H9 (cell line): ENCODE measurements around the gene FGD5. TPM values are rescaled to one million over a fixed set of nuclear protein-coding genes. Genes with fewer than 3 reads are reported as not detected.

Experiments
- DNase-seq: peaks from one replicate; pipeline ENCODE4 v3.0.0-alpha.2; 2017
- H2AFZ ChIP-seq: one replicate; pipeline ENCODE4 v1.6.1; 2013; ENCODE audit warnings: mild to moderate bottlenecking, low read length, control low read depth, moderate library complexity
- H2AK5ac ChIP-seq: 2 replicates; pipeline ENCODE4 v1.6.1; 2013; ENCODE audit warnings: low read length, control low read depth, mixed read lengths; ENCODE audit not compliant: insufficient read length
- H2BK120ac ChIP-seq: one replicate; pipeline ENCODE4 v1.6.1; 2013; ENCODE audit warnings: low read depth, mild to moderate bottlenecking, low read length, control low read depth, inconsistent platforms; ENCODE audit not compliant: poor library complexity, severe bottlenecking
- H2BK12ac ChIP-seq: 2 replicates; pipeline ENCODE4 v1.6.1; 2013; ENCODE audit warnings: low read length, control low read depth, mixed read lengths, low read depth; ENCODE audit not compliant: insufficient read length
- H2BK15ac ChIP-seq: 2 replicates; pipeline ENCODE4 v1.6.1; 2013; ENCODE audit warnings: low read depth, low read length, control low read depth
- H2BK20ac ChIP-seq: one replicate; pipeline ENCODE4 v1.6.1; 2013; ENCODE audit warnings: low read depth, mild to moderate bottlenecking, low read length, control low read depth, inconsistent platforms; ENCODE audit not compliant: poor library complexity, severe bottlenecking
- H2BK5ac ChIP-seq: 2 replicates; pipeline ENCODE4 v1.6.1; 2013; ENCODE audit warnings: low read length, control low read depth, mixed read lengths; ENCODE audit not compliant: insufficient read length
- H3K14ac ChIP-seq: 2 replicates; pipeline ENCODE4 v1.6.1; 2013; ENCODE audit warnings: low read length, control low read depth; ENCODE audit not compliant: insufficient read depth
- H3K18ac ChIP-seq: 2 replicates; pipeline ENCODE4 v1.6.1; 2013; ENCODE audit warnings: low read depth, mild to moderate bottlenecking, mixed read lengths, low read length, control low read depth; ENCODE audit not compliant: insufficient read length
- H3K23ac ChIP-seq: 2 replicates; pipeline ENCODE4 v1.6.1; 2013; ENCODE audit warnings: low read length, control low read depth, mixed read lengths, low read depth; ENCODE audit not compliant: insufficient read length
- H3K23me2 ChIP-seq: 2 replicates; pipeline ENCODE4 v1.6.1; 2013; ENCODE audit warnings: low read depth, mild to moderate bottlenecking, mixed read lengths, low read length, control low read depth; ENCODE audit not compliant: insufficient read length, poor library complexity, severe bottlenecking
- H3K27ac ChIP-seq: 2 replicates; pipeline ENCODE4 v1.5.1; 2013; ENCODE audit warnings: low read length, control low read depth, mixed read lengths, low read depth; ENCODE audit not compliant: insufficient read length
- H3K27me3 ChIP-seq: 2 replicates; pipeline ENCODE4 v1.6.1; 2013; ENCODE audit warnings: low read length, control low read depth, inconsistent platforms; ENCODE audit not compliant: insufficient read depth
- H3K4ac ChIP-seq: 2 replicates; pipeline ENCODE4 v1.6.1; 2013; ENCODE audit warnings: low read depth, mild to moderate bottlenecking, control low read depth, inconsistent platforms, low read length, moderate library complexity
- H3K4me1 ChIP-seq: 2 replicates; pipeline ENCODE4 v1.6.1; 2013; ENCODE audit warnings: low read length, control low read depth, inconsistent platforms; ENCODE audit not compliant: insufficient read depth
- H3K4me2 ChIP-seq: 2 replicates; pipeline ENCODE4 v1.6.1; 2013; ENCODE audit warnings: low read length, control low read depth, mixed read lengths; ENCODE audit not compliant: insufficient read length, insufficient read depth
- H3K56ac ChIP-seq: 2 replicates; pipeline ENCODE4 v1.6.1; 2013; ENCODE audit warnings: low read depth, mild to moderate bottlenecking, mixed read lengths, low read length, control low read depth; ENCODE audit not compliant: insufficient read length
- H3K79me1 ChIP-seq: 2 replicates; pipeline ENCODE4 v1.6.1; 2013; ENCODE audit warnings: low read depth, mild to moderate bottlenecking, moderate library complexity, low read length, control low read depth, inconsistent platforms; ENCODE audit not compliant: insufficient read depth, poor library complexity, severe bottlenecking
- H3K79me2 ChIP-seq: 2 replicates; pipeline ENCODE4 v1.6.1; 2013; ENCODE audit warnings: low read length, control low read depth, inconsistent platforms; ENCODE audit not compliant: insufficient read depth
- H3K9ac ChIP-seq: 2 replicates; pipeline ENCODE4 v1.6.1; 2013; ENCODE audit warnings: low read length, control low read depth, mixed read lengths; ENCODE audit not compliant: insufficient read length; ENCODE audit errors: extremely low read depth
- H3K9me3 ChIP-seq: one replicate; pipeline ENCODE4 v1.6.1; 2013; ENCODE audit warnings: low read depth, low read length, inconsistent platforms; ENCODE audit not compliant: control insufficient read depth
- H3T11ph ChIP-seq: one replicate; pipeline ENCODE4 v1.6.1; 2013; ENCODE audit warnings: mild to moderate bottlenecking, low read length, control low read depth, inconsistent platforms
- H4K20me1 ChIP-seq: one replicate; pipeline ENCODE4 v1.6.1; 2013; ENCODE audit not compliant: control insufficient read depth, insufficient read length, insufficient read depth
- H4K5ac ChIP-seq: 2 replicates; pipeline ENCODE4 v1.6.1; 2013; ENCODE audit warnings: low read depth, mild to moderate bottlenecking, mixed read lengths, low read length, control low read depth; ENCODE audit not compliant: insufficient read length
- H4K8ac ChIP-seq: replicated peaks from 2 replicates; pipeline ENCODE4 v1.6.1; 2013; ENCODE audit warnings: low read length, control low read depth, mixed read lengths, low read depth; ENCODE audit not compliant: insufficient read length
- H4K91ac ChIP-seq: 2 replicates; pipeline ENCODE4 v1.6.1; 2013; ENCODE audit warnings: low read depth, mild to moderate bottlenecking, moderate library complexity, mixed read lengths, low read length, control low read depth; ENCODE audit not compliant: insufficient read length
- H3K27ac Mint-ChIP-seq, 3 experiments: 2 replicates in 2 of 3; 3 replicates in 1 of 3; pipeline ENCODE4 v1.8.0; 2020 to 2021; ENCODE audit warnings: mixed read lengths in 3 of 3, mild to moderate bottlenecking in 1 of 3, moderate library complexity in 1 of 3
- H3K27me3 Mint-ChIP-seq: 2 replicates; pipeline ENCODE4 v1.8.0; 2021; ENCODE audit warnings: low read depth, mild to moderate bottlenecking, moderate library complexity, mixed read lengths
- H3K36me3 Mint-ChIP-seq, 3 experiments: 2 replicates in 2 of 3; 3 replicates in 1 of 3; pipeline ENCODE4 v1.8.0; 2020 to 2021; ENCODE audit warnings: low read depth in 3 of 3, mixed read lengths in 3 of 3; ENCODE audit not compliant: insufficient read depth in 1 of 3
- H3K4me1 Mint-ChIP-seq, 2 experiments: 2 replicates each; pipeline ENCODE4 v1.8.0; 2020; ENCODE audit warnings: mixed read lengths in 2 of 2
- H3K4me3 Mint-ChIP-seq, 2 experiments: 2 replicates in 1 of 2; 3 replicates in 1 of 2; pipeline ENCODE4 v1.8.0; 2020 to 2021; ENCODE audit warnings: mild to moderate bottlenecking in 2 of 2, mixed read lengths in 2 of 2, moderate library complexity in 1 of 2
- H3K9me3 Mint-ChIP-seq, 2 experiments: 2 replicates in 1 of 2; 3 replicates in 1 of 2; pipeline ENCODE4 v1.8.0; 2020; ENCODE audit warnings: mild to moderate bottlenecking in 2 of 2, mixed read lengths in 2 of 2, moderate library complexity in 1 of 2
- CTCF ChIP-seq: fragments of 200-600 bp; sonication (generic); conservative IDR thresholded peaks from 3 replicates; pipeline ENCODE4 v1.8.0; 2021; ENCODE audit warnings: antibody characterized with exemption, mild to moderate bottlenecking
- WGBS: extraction: QIAGEN DNeasy Blood & Tissue Kit; methylation state at CpG from one replicate; pipeline ENCODE4 v1.1.7; 2013; ENCODE audit warnings: missing lambda C conversion rate, low lambda C conversion rate, mixed read lengths; ENCODE audit not compliant: insufficient read length; ENCODE audit errors: extremely low coverage; 5-methylcytosine and 5-hydroxymethylcytosine counted together
- total RNA-seq: library from RNA; stranded (reverse); gene quantifications from 2 replicates; pipeline ENCODE4 v1.2.1, GENCODE V29; 2021

Gene FGD5
- total RNA-seq, 1 experiment from 2014 or later: 7.8 TPM

GRCh38 chr3:14885307-14885706 is 66.5 kb downstream of the FGD5 start:
- no peak overlapping the region for H2BK120ac ChIP-seq
- H3K18ac ChIP-seq: no peak overlapping the region
- H4K91ac ChIP-seq: no peak overlapping the region
- H3K23ac ChIP-seq: no peak overlapping the region
- H3K36me3 Mint-ChIP-seq: no peaks in the 10 kb centered on the region; a peak in 1 of 7 replicates
- no peak overlapping the region for H4K5ac ChIP-seq
- no peak overlapping the region for H4K8ac ChIP-seq
- DNase-seq: no peak
- no peak overlapping the region for H2BK12ac ChIP-seq
- no peak overlapping the region for H2BK5ac ChIP-seq
- H3K27ac Mint-ChIP-seq: no peak overlapping the region
- no peaks in the 10 kb centered on the region for H3K79me1 ChIP-seq
- no peak for TF ChIP-seq CTCF
- no peak overlapping the region for H3K4me2 ChIP-seq
- H3K4me1 Mint-ChIP-seq: peaks cover 9 to 10% of the 10 kb centered on the region in 2 experiments
- H3K4me3 Mint-ChIP-seq: no peak overlapping the region
- no peak overlapping the region for H3K9ac ChIP-seq
- no peak overlapping the region for H3K56ac ChIP-seq
- H3K9me3 ChIP-seq: no peaks in the 10 kb centered on the region
- H3K27ac ChIP-seq: no peak overlapping the region
- no peaks in the 10 kb centered on the region for H3K27me3 Mint-ChIP-seq
- H3K4ac ChIP-seq: no peak overlapping the region
- H3K9me3 Mint-ChIP-seq: no peaks in the 10 kb centered on the region
- H2AK5ac ChIP-seq: no peak overlapping the region
- no peak overlapping the region for H2AFZ ChIP-seq
- H2BK15ac ChIP-seq: no peak overlapping the region
- no peaks in the 10 kb centered on the region for H3K79me2 ChIP-seq
- H2BK20ac ChIP-seq: no peak overlapping the region
- no peaks in the 10 kb centered on the region for H3K23me2 ChIP-seq
- no peak overlapping the region for H3K14ac ChIP-seq
- no peaks in the 10 kb centered on the region; the same call in 1 of the 2 replicates for H3K4me1 ChIP-seq
- H3K27me3 ChIP-seq: no peaks in the 10 kb centered on the region
- no peaks in the 10 kb centered on the region for H4K20me1 ChIP-seq
- H3T11ph ChIP-seq: no peak overlapping the region
- WGBS: no CpG with 5 or more reads among the region's 13 CpGs
